Measurements from ENCODE around the gene CEP112.

- TF ChIP-seq CTCF (IDR thresholded peaks at IDR 0.05) (no peak), EZH2 (IDR thresholded peaks at IDR 0.05) (no peak)
Observed at GRCh38 chr17:66191593-66192377, at the start of gene CEP112.

Data from neural progenitor cell (in vitro differentiated cells).